ENCODE data around the gene SLC9A8. TPM values are rescaled to one million over a fixed set of nuclear protein-coding genes. Genes with fewer than 3 reads are reported as not detected.

Gene SLC9A8
- total and polyA plus RNA-seq, 4 donors: 7.8 to 21.1 (median 14.4) TPM

DNA sequence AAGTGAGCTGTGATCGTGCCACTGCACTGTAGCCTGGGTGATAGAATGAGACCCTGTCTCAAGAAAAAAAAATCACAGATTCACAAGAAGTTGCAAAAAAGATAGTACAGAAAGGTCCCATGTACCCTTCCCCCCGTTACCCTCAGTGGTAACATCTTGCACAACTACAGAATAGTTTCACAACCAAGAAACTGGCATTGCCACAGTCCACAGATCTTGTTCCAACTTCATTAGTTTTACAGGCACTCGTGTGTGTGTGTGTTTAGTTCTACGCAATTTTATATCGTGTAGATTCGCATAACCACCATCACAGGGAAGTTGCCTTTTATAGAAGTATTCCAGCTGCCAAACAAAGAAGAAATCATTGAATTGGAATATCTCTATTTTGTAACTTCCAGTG is 83.6 kb downstream of the SLC9A8 start:
- H3K4me1 ChIP-seq (ENCODE audit: control insufficient read depth in 5 of 5, insufficient read depth in 5 of 5, low read length in 5 of 5): peaks cover 10 to 28% (median 12%) of the 10 kb centered on the region in 5 donors
- TF ChIP-seq, protein P1, sequence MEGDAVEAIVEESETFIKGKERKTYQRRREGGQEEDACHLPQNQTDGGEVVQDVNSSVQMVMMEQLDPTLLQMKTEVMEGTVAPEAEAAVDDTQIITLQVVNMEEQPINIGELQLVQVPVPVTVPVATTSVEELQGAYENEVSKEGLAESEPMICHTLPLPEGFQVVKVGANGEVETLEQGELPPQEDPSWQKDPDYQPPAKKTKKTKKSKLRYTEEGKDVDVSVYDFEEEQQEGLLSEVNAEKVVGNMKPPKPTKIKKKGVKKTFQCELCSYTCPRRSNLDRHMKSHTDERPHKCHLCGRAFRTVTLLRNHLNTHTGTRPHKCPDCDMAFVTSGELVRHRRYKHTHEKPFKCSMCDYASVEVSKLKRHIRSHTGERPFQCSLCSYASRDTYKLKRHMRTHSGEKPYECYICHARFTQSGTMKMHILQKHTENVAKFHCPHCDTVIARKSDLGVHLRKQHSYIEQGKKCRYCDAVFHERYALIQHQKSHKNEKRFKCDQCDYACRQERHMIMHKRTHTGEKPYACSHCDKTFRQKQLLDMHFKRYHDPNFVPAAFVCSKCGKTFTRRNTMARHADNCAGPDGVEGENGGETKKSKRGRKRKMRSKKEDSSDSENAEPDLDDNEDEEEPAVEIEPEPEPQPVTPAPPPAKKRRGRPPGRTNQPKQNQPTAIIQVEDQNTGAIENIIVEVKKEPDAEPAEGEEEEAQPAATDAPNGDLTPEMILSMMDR (IDR thresholded peaks at IDR 0.05; ENCODE audit: control extremely low read depth, extremely low read depth): no peak
- no peak overlapping the region for H3K27ac ChIP-seq (ENCODE audit: low read depth in 1 of 2, low read length in 1 of 2)
- no peaks in the 10 kb centered on the region for H3K9me3 ChIP-seq (ENCODE audit: control insufficient read depth in 4 of 4, insufficient read depth in 3 of 4, low read length in 3 of 4)
- H3K4me3 ChIP-seq: no peak overlapping the region
- H3K36me3 ChIP-seq (ENCODE audit: control insufficient read depth in 4 of 4, insufficient read depth in 4 of 4, low read length in 4 of 4): no peaks in the 10 kb centered on the region
- no peak overlapping the region for H3K9ac ChIP-seq (ENCODE audit: insufficient read depth in 1 of 2, low read length in 2 of 2)
- DNase-seq: no peak
- no peak for ATAC-seq (ENCODE audit: insufficient read depth, low FRiP score)
- H3K27me3 ChIP-seq (ENCODE audit: control insufficient read depth in 3 of 3, insufficient read depth in 3 of 3, low read length in 2 of 3): no peaks in the 10 kb centered on the region
- WGBS, 2 donors: 25 to 54% methylated on average over 6 of the region's 6 CpGs

DNA sequence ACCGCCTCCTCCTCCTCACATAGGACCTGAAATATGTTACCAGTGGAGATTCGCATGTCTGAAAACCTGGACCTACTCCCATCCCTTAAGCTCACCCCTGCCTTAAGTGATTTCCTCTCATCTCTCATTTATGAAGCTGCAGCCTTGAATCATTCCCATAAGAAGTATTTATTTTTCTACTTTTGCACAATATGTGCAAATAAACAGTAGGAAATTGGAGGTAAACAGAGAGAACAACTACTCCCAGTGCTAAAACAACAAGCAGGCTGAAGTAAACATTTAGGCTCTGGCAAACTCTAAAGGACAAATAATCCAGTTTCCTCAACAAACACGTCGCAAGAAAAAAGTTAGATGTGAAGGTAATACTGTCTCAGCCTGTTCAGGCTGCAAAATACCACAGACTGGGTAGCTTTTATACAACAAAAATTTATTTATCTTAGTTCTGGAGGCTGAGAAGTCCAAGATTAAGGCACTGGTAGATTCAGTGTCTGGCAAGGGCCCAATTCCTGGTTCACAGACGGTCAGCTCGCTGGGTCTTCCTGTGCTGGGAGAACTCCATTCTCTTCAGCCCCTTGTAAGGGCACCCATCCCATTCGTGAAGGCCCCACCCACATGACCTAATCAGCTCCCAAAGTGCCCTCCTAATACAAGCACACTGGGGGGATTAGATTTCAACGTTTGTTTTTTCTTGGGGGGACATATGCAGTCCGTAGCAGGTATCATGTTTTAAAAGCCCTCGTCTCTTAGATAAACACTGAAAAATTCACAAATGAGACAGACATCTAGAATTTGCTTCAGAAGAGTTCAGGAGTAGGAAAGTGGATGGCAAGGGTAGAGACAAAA is 87.1 kb downstream of the SLC9A8 start:
- Histone ChIP-seq H3K36me3 (ENCODE audit: control insufficient read depth in 4 of 4, insufficient read depth in 4 of 4, low read length in 4 of 4) (peaks cover 4 to 15% (median 7%) of the 10 kb centered on the region in 4 donors), H3K4me3 (no peak overlapping the region), H3K9ac (ENCODE audit: insufficient read depth in 1 of 2, low read length in 2 of 2) (no peak overlapping the region), H3K9me3 (ENCODE audit: control insufficient read depth in 4 of 4, insufficient read depth in 3 of 4, low read length in 3 of 4) (no peaks in the 10 kb centered on the region), H3K4me1 (ENCODE audit: control insufficient read depth in 5 of 5, insufficient read depth in 5 of 5, low read length in 5 of 5) (peaks cover 0 to 4% (median 0%) of the 10 kb centered on the region in 5 donors), H3K27ac (ENCODE audit: low read depth in 1 of 2, low read length in 1 of 2) (no peak overlapping the region), H3K27me3 (ENCODE audit: control insufficient read depth in 3 of 3, insufficient read depth in 3 of 3, low read length in 2 of 3) (no peaks in the 10 kb centered on the region)
- WGBS, 2 donors: 61 to 68% methylated on average over 10 of the region's 10 CpGs
- DNase-seq (peak in 1 of 3 donors; percentile 33), ATAC-seq (ENCODE audit: insufficient read depth, low FRiP score) (no peak)
- TF ChIP-seq, protein P1 (IDR thresholded peaks at IDR 0.05; ENCODE audit: control extremely low read depth, extremely low read depth): no peak

DNA sequence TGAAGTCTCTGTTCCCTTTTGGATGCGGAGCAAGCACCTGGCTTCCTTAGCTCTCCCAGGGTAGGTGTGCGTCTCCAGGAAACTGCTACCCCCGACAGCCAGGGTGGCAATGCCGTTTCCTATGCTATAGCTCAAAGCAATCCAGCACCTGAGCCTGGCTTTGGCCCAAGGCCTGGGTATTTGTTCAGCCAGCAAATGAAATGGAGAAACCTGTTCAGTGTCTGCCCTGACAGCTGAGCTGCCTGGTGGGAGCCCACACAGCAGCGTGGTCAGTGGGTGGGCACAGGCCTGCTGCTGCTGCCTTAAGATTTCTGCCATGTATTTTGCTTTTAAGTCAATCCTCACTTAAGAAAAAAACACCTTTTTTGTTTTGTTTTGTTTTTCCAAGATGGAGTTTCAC is 89.0 kb downstream of the SLC9A8 start:
- H3K4me1 ChIP-seq (ENCODE audit: control insufficient read depth in 5 of 5, insufficient read depth in 5 of 5, low read length in 5 of 5): peaks cover 0 to 3% (median 0%) of the 10 kb centered on the region in 5 donors
- TF ChIP-seq, protein P1 (IDR thresholded peaks at IDR 0.05; ENCODE audit: control extremely low read depth, extremely low read depth): no peak
- no peak overlapping the region for H3K9ac ChIP-seq (ENCODE audit: insufficient read depth in 1 of 2, low read length in 2 of 2)
- no peaks in the 10 kb centered on the region for H3K9me3 ChIP-seq (ENCODE audit: control insufficient read depth in 4 of 4, insufficient read depth in 3 of 4, low read length in 3 of 4)
- H3K36me3 ChIP-seq (ENCODE audit: control insufficient read depth in 4 of 4, insufficient read depth in 4 of 4, low read length in 4 of 4): peaks cover 12 to 25% (median 23%) of the 10 kb centered on the region in 4 donors
- no peak for DNase-seq
- no peak for ATAC-seq (ENCODE audit: insufficient read depth, low FRiP score)
- H3K27me3 ChIP-seq (ENCODE audit: control insufficient read depth in 3 of 3, insufficient read depth in 3 of 3, low read length in 2 of 3): no peaks in the 10 kb centered on the region
- H3K4me3 ChIP-seq: no peak overlapping the region
- no peak overlapping the region for H3K27ac ChIP-seq (ENCODE audit: low read depth in 1 of 2, low read length in 1 of 2)
- WGBS, 2 donors: 73 to 90% methylated on average over 5 of the region's 5 CpGs
